HepG2 (cell line): Measurements from ENCODE around the gene CRYAB. TPM values are rescaled to one million over a fixed set of nuclear protein-coding genes. Genes with fewer than 3 reads are reported as not detected.
A peak's percentile ranks its signal among the peaks of the same experiment; 100 is the strongest.

Experiments
- ATF7 ChIP-seq, 2 experiments: fragments of 450-650 bp in 1 of 2; sonication (generic) in 1 of 2; formaldehyde crosslinking in 1 of 2; IDR thresholded peaks; 2 replicates each; pipeline versions ENCODE4 v1.4.0 to v1.6.1; 2016 to 2020; ENCODE audit warnings: antibody characterized with exemption in 1 of 2, mild to moderate bottlenecking in 1 of 2, missing genetic modification reagents in 1 of 2
- ATM ChIP-seq: fragments of 450-650 bp; IDR thresholded peaks from 2 replicates; pipeline ENCODE4 v1.7.1; 2017; ENCODE audit warnings: mild to moderate bottlenecking, borderline replicate concordance
- CSRNP2 ChIP-seq: sonication (generic); formaldehyde crosslinking; conservative IDR thresholded peaks from 2 replicates; pipeline ENCODE4 v1.8.0; 2022; ENCODE audit warnings: low read depth, missing genetic modification reagents
- FOXO1 ChIP-seq: sonication (generic); formaldehyde crosslinking; IDR thresholded peaks from 2 replicates; pipeline ENCODE4 v1.4.0; 2020; ENCODE audit warnings: missing genetic modification reagents
- KAT8 ChIP-seq: IDR thresholded peaks from 2 replicates; pipeline ENCODE4 v1.6.1; 2016; ENCODE audit warnings: missing genetic modification reagents, missing compliant biosample characterization
- MAF1 ChIP-seq: sonication (generic); formaldehyde crosslinking; IDR thresholded peaks from 2 replicates; pipeline ENCODE4 v1.5.0; 2020; ENCODE audit warnings: missing genetic modification reagents, borderline replicate concordance
- MED8 ChIP-seq: sonication (generic); formaldehyde crosslinking; IDR thresholded peaks from 2 replicates; pipeline ENCODE4 v1.8.1; 2023; ENCODE audit warnings: mild to moderate bottlenecking, missing genetic modification reagents; ENCODE audit not compliant: insufficient replicate concordance
- MTF1 ChIP-seq: sonication (generic); formaldehyde crosslinking; IDR thresholded peaks from 2 replicates; pipeline ENCODE4 v1.5.0; 2020; ENCODE audit warnings: missing genetic modification reagents
- NR2F2 ChIP-seq: IDR thresholded peaks from 2 replicates; pipeline ENCODE4 v1.6.1; 2012; ENCODE audit warnings: low read depth, inconsistent platforms, borderline replicate concordance
- SMARCC2 ChIP-seq: fragments of 450-650 bp; IDR thresholded peaks from 2 replicates; pipeline ENCODE4 v1.6.1; 2017; ENCODE audit warnings: antibody characterized with exemption, mild to moderate bottlenecking
- SSRP1 ChIP-seq: IDR thresholded peaks from 2 replicates; pipeline ENCODE4 v1.6.1; 2016; ENCODE audit warnings: control low read depth
- WIZ ChIP-seq: sonication (generic); formaldehyde crosslinking; IDR thresholded peaks from 2 replicates; pipeline ENCODE4 v1.5.1; 2020; ENCODE audit warnings: mild to moderate bottlenecking, missing genetic modification reagents
- ZNF577 ChIP-seq: sonication (generic); formaldehyde crosslinking; IDR thresholded peaks from 2 replicates; pipeline ENCODE4 v1.4.0; 2020; ENCODE audit warnings: mild to moderate bottlenecking, low read depth, missing genetic modification reagents, borderline replicate concordance
- ZNF652 ChIP-seq: IDR thresholded peaks from 2 replicates; pipeline ENCODE4 v1.6.1; 2016; ENCODE audit warnings: low read depth, borderline replicate concordance
- polyA plus RNA-seq, 8 experiments: library from polyadenylated mRNA; depleted of rRNA in 3 of 8; stranded (reverse) in 7 of 8; unstranded in 1 of 8; fragments of >200 nt; fragmentation: Illumina TruSeq in 4 of 8; extraction: Trizol in 4 of 8; gene quantifications; 2 replicates each; pipeline versions ENCODE4 v1.2.1 to v1.2.3, GENCODE V29; 2011 to 2016; ENCODE audit warnings: low read depth in 4 of 8, missing spikeins in 1 of 8, mixed read lengths in 1 of 8; ENCODE audit not compliant: insufficient read depth in 1 of 8
- total RNA-seq, 5 experiments: library from RNA; depleted of rRNA; stranded (reverse); fragments of >200 nt; fragmentation: Illumina TruSeq; extraction: Trizol; gene quantifications; 2 replicates each; pipeline ENCODE4 v1.2.3, GENCODE V29; 2016; ENCODE audit warnings: low read depth in 1 of 5
- TF ChIP-seq, protein P1 (sequence below): sonication (generic); formaldehyde crosslinking; IDR thresholded peaks from one replicate; pipeline ENCODE4 v1.5.1; 2020; ENCODE audit warnings: mild to moderate bottlenecking, missing genetic modification reagents; ENCODE audit errors: not compliant biosample characterization
- TF ChIP-seq, protein P2 (sequence below): sonication (generic); formaldehyde crosslinking; conservative IDR thresholded peaks from 2 replicates; pipeline ENCODE4 v1.8.0; 2022; ENCODE audit warnings: mild to moderate bottlenecking, moderate library complexity, missing genetic modification reagents

CRYAB gene
- total and polyA plus RNA-seq, 2 of the 13 experiments (the other 11 are each of a cell fraction or from before 2014, with no cell fraction given), result 0.55 to 1.1 TPM

- TF ChIP-seq SSRP1 (CRISPR knock-in tag) (no peak), MTF1 (CRISPR knock-in tag) (no peak), ATF7 (IDR thresholded peaks at IDR 0.05) (peak; percentile 18; the same call in 1 of the 2 replicates), ATF7 (CRISPR knock-in tag; IDR thresholded peaks at IDR 0.05) (peak; percentile 59), NR2F2 (peak; percentile 54; the same call in 1 of the 2 replicates), CSRNP2 (CRISPR knock-in tag) (no peak), SMARCC2 (no peak), MED8 (CRISPR knock-in tag) (peak; percentile 70), KAT8 (CRISPR knock-in tag) (peak; percentile 99), ZNF577 (no peak), FOXO1 (CRISPR knock-in tag) (peak; percentile 66), MAF1 (peak; percentile 87), WIZ (CRISPR knock-in tag) (no peak), ATM (no peak), ZNF652 (CRISPR knock-in tag) (peak; percentile 21; the same call in 1 of the 2 replicates)
- TF ChIP-seq, protein P1, sequence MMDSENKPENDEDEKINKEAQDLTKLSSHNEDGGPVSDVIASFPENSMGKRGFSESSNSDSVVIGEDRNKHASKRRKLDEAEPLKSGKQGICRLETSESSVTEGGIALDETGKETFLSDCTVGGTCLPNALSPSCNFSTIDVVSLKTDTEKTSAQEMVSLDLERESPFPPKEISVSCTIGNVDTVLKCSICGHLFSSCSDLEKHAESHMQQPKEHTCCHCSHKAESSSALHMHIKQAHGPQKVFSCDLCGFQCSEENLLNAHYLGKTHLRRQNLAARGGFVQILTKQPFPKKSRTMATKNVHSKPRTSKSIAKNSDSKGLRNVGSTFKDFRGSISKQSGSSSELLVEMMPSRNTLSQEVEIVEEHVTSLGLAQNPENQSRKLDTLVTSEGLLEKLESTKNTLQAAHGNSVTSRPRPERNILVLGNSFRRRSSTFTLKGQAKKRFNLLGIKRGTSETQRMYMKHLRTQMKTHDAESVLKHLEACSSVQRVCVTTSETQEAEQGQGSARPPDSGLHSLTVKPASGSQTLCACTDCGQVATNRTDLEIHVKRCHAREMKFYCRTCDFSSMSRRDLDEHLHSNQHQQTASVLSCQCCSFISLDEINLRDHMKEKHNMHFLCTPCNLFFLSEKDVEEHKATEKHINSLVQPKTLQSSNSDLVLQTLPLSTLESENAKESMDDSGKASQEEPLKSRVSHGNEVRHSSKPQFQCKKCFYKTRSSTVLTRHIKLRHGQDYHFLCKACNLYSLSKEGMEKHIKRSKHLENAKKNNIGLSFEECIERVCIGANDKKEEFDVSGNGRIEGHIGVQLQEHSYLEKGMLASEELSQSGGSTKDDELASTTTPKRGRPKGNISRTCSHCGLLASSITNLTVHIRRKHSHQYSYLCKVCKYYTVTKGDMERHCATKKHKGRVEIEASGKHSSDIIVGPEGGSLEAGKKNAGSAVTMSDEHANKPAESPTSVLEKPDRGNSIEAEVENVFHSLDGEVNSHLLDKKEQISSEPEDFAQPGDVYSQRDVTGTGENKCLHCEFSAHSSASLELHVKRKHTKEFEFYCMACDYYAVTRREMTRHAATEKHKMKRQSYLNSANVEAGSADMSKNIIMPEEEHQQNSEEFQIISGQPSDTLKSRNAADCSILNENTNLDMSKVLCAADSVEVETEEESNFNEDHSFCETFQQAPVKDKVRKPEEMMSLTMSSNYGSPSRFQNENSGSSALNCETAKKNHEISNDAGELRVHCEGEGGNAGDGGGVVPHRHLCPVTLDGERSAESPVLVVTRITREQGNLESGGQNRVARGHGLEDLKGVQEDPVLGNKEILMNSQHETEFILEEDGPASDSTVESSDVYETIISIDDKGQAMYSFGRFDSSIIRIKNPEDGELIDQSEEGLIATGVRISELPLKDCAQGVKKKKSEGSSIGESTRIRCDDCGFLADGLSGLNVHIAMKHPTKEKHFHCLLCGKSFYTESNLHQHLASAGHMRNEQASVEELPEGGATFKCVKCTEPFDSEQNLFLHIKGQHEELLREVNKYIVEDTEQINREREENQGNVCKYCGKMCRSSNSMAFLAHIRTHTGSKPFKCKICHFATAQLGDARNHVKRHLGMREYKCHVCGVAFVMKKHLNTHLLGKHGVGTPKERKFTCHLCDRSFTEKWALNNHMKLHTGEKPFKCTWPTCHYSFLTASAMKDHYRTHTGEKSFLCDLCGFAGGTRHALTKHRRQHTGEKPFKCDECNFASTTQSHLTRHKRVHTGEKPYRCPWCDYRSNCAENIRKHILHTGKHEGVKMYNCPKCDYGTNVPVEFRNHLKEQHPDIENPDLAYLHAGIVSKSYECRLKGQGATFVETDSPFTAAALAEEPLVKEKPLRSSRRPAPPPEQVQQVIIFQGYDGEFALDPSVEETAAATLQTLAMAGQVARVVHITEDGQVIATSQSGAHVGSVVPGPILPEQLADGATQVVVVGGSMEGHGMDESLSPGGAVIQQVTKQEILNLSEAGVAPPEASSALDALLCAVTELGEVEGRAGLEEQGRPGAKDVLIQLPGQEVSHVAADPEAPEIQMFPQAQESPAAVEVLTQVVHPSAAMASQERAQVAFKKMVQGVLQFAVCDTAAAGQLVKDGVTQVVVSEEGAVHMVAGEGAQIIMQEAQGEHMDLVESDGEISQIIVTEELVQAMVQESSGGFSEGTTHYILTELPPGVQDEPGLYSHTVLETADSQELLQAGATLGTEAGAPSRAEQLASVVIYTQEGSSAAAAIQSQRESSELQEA (CRISPR knock-in tag), result no peak
- TF ChIP-seq, protein P2, sequence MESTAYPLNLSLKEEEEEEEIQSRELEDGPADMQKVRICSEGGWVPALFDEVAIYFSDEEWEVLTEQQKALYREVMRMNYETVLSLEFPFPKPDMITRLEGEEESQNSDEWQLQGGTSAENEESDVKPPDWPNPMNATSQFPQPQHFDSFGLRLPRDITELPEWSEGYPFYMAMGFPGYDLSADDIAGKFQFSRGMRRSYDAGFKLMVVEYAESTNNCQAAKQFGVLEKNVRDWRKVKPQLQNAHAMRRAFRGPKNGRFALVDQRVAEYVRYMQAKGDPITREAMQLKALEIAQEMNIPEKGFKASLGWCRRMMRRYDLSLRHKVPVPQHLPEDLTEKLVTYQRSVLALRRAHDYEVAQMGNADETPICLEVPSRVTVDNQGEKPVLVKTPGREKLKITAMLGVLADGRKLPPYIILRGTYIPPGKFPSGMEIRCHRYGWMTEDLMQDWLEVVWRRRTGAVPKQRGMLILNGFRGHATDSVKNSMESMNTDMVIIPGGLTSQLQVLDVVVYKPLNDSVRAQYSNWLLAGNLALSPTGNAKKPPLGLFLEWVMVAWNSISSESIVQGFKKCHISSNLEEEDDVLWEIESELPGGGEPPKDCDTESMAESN (CRISPR knock-in tag), result peak; percentile 83; the same call in 1 of the 2 replicates
These were observed 32.5 kb downstream of the CRYAB start, which contains the start of the genes CFAP68 and FDXACB1 (continued) for GRCh38 chr11:111878849-111879636.
